ENCODE measurements around the gene C9orf50. TPM values are rescaled to one million over a fixed set of nuclear protein-coding genes. Genes with fewer than 3 reads are reported as not detected.
A peak's percentile ranks its signal among the peaks of the same experiment; 100 is the strongest.

The C9orf50 gene
- total and polyA plus RNA-seq, 2 donors (not counting 3 experiments of a cell fraction or from before 2014, with no cell fraction given): not detected

- peaks cover 10 to 29% of the 10 kb centered on the region in 2 experiments for H3K36me3 ChIP-seq (ENCODE audit: control insufficient read depth in 2 of 2, extremely low read depth in 1 of 2, insufficient read depth in 2 of 2, low read length in 2 of 2)
- BruUV-seq (replicated peaks): TSS peak; percentile 4
- no peaks in the 10 kb centered on the region for H3K27me3 ChIP-seq (ENCODE audit: control insufficient read depth in 2 of 2, insufficient read depth in 2 of 2, low read length in 2 of 2)
- no peak overlapping the region for H3K4me3 ChIP-seq (replicated peaks in 1 of 3; ENCODE audit: insufficient read depth in 1 of 3, low read depth in 1 of 3, low read length in 3 of 3)
- CTCF ChIA-PET: interaction anchor here (1.0 to 4.7 kb wide), 7 partner anchors 13 to 509 kb away, joined by 3 to 27 read pairs (median 5); partner anchors contain the start of genes C9orf50 and NTMT1
- H2AFZ ChIP-seq (ENCODE audit: low read depth, low read length): no peak overlapping the region
- intact Hi-C loops (cut with micrococcal nuclease): no loop called here
- POLR2A ChIA-PET: interaction anchor here (0.7 kb wide), 1 partner anchor 359 kb away, joined by 3 read pairs; no protein-coding TSS in a partner anchor
- H3K4me2 ChIP-seq (ENCODE audit: insufficient read depth, low read length): peak overlapping the region; percentile 76
- no peaks in the 10 kb centered on the region for H4K20me1 ChIP-seq (replicated peaks; ENCODE audit: control insufficient read depth, extremely low read depth, insufficient read depth, low read length)
- H3K9ac ChIP-seq (replicated peaks; ENCODE audit: extremely low read depth, insufficient read depth, low read length): no peak overlapping the region
- TF ChIP-seq FOS (IDR thresholded peaks at IDR 0.05; ENCODE audit: borderline replicate concordance, insufficient read depth, low read length): no peak
- no peak for TF ChIP-seq POLR2A (IDR thresholded peaks at IDR 0.05; ENCODE audit: low read depth, low read length)
- no peak for TF ChIP-seq MYC (IDR thresholded peaks at IDR 0.05; ENCODE audit: low read depth, low read length)
- no peak for TF ChIP-seq EZH2 (IDR thresholded peaks at IDR 0.05; ENCODE audit: borderline replicate concordance, low read depth, low read length, severe bottlenecking)
- no peak for TF ChIP-seq MAX (IDR thresholded peaks at IDR 0.05; ENCODE audit: insufficient read depth, insufficient read length)
- no peak for TF ChIP-seq CTCF (IDR thresholded peaks at IDR 0.05; ENCODE audit: extremely low read depth in 1 of 2, insufficient read depth in 1 of 2, low read depth in 1 of 2, low read length in 2 of 2)
- no peak for TF ChIP-seq GATA2 (IDR thresholded peaks at IDR 0.05; ENCODE audit: insufficient read depth, insufficient read length, low read depth, low read length)
- no peak overlapping the region for H3K27ac ChIP-seq (ENCODE audit: insufficient read depth, low read depth, low read length)
- FAIRE-seq (peak; percentile 42), DNase-seq (ENCODE audit: low read depth, low spot score) (no peak)
- H3K4me1 ChIP-seq (ENCODE audit: control insufficient read depth, extremely low read depth, insufficient read depth, low read length): peaks cover 10% of the 10 kb centered on the region
- no peaks in the 10 kb centered on the region for H3K9me3 ChIP-seq (replicated peaks; ENCODE audit: control insufficient read depth, insufficient read depth, low read length)
- no peaks in the 10 kb centered on the region for H3K9me1 ChIP-seq (replicated peaks; ENCODE audit: control insufficient read depth, extremely low read depth, insufficient read depth, low read length)
- dilution Hi-C loops (cut with MboI; ENCODE audit: extremely low pct_ligation_motif_present, low sequenced_read_pairs): no loop called here
- peaks cover 24% of the 10 kb centered on the region for H3K79me2 ChIP-seq (ENCODE audit: control insufficient read depth, insufficient read depth, low read length)
Measured at GRCh38 chr9:129640086-129640870, 19.4 kb upstream of the C9orf50 start.
